ENCODE data around the gene SPOCK2.

SPOCK2 gene

GRCh38 chr10:72011976-72012512 lies 76.3 kb downstream of the SPOCK2 start:
- TF ChIP-seq CTCF (IDR thresholded peaks at IDR 0.05; ENCODE audit: control insufficient read depth, extremely low read depth, insufficient read depth): no peak
- H3K4me3 ChIP-seq (ENCODE audit: low read depth, low read length): no peak overlapping the region

GRCh38 chr10:72011468-72011867 lies 76.9 kb downstream of the SPOCK2 start:
- H3K4me3 ChIP-seq (ENCODE audit: low read depth, low read length): no peak overlapping the region
- TF ChIP-seq CTCF (IDR thresholded peaks at IDR 0.05; ENCODE audit: control insufficient read depth, extremely low read depth, insufficient read depth): no peak
- no peak for DNase-seq (ENCODE audit: low read depth)

More at GRCh38 chr10:72011976-72012512, 76.3 kb downstream of the SPOCK2 start:
- no peak for DNase-seq (ENCODE audit: low read depth)

- DNase-seq (ENCODE audit: low read depth): no peak
- TF ChIP-seq CTCF (IDR thresholded peaks at IDR 0.05; ENCODE audit: control insufficient read depth, extremely low read depth, insufficient read depth): no peak
- H3K4me3 ChIP-seq (ENCODE audit: low read depth, low read length): no peak overlapping the region
Observed at GRCh38 chr10:72011016-72011415, 77.3 kb downstream of the SPOCK2 start.

- H3K4me3 ChIP-seq (ENCODE audit: low read depth, low read length): no peak overlapping the region
- DNase-seq (ENCODE audit: low read depth): no peak
- TF ChIP-seq CTCF (IDR thresholded peaks at IDR 0.05; ENCODE audit: control insufficient read depth, extremely low read depth, insufficient read depth): no peak
Observed at GRCh38 chr10:72010234-72010973, 77.9 kb downstream of the SPOCK2 start.

GRCh38 chr10:72009425-72010081 lies 78.8 kb downstream of the SPOCK2 start:
- no peak overlapping the region for H3K4me3 ChIP-seq (ENCODE audit: low read depth, low read length)
- DNase-seq (ENCODE audit: low read depth): no peak
- no peak for TF ChIP-seq CTCF (IDR thresholded peaks at IDR 0.05; ENCODE audit: control insufficient read depth, extremely low read depth, insufficient read depth)

GRCh38 chr10:72009051-72009424 lies 79.3 kb downstream of the SPOCK2 start:
- TF ChIP-seq CTCF (IDR thresholded peaks at IDR 0.05; ENCODE audit: control insufficient read depth, extremely low read depth, insufficient read depth): no peak

More at GRCh38 chr10:72009051-72009424, 79.3 kb downstream of the SPOCK2 start:
- no peak for DNase-seq (ENCODE audit: low read depth)
- no peak overlapping the region for H3K4me3 ChIP-seq (ENCODE audit: low read depth, low read length)

All from LNCaP clone FGC (cell line).